HG02870 (cell line): ENCODE results near the gene PTPN14.
"Not testable (repeated sequence)": the region's sequence is repeated elsewhere in the genome, so short reads cannot be mapped to it uniquely, and the experiment has no call there.

Experiments used
- ATAC-seq: cut with Tn5 transposase; IDR thresholded peaks from one replicate; pipeline ENCODE4 v1.9.1; 2021; ENCODE audit warnings: mild to moderate bottlenecking, moderate library complexity; ENCODE audit not compliant: unreplicated experiment

PTPN14 gene

GRCh38 chr1:214404571-214405213, 146.7 kb downstream of the PTPN14 start:
- ATAC-seq, result no peak

- no peak for ATAC-seq
Measured at GRCh38 chr1:214404154-214404553, 147.2 kb downstream of the PTPN14 start.

GRCh38 chr1:214403431-214403830, 148.0 kb downstream of the PTPN14 start:
- ATAC-seq, result no peak

GRCh38 chr1:214402613-214403083, 148.8 kb downstream of the PTPN14 start:
- ATAC-seq, result no peak

DNA sequence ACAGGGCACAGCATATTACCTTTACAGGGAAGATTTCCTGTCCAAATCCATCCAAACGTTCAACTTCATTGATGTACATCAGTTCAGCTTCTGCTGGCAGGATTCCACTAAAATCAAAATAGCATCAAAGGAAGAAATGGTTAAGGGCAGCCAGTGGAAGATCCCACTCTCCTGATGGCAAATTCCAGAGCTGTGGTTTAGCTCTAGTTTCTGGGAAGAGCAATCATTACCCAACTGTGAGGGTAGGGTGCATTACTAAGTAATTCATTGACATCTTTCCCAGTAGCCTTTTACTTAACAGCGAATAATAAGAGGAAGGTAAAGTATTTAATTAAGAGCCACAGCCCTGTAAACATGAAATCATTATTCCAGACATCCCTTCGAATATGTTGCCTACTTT, 149.7 kb downstream of the PTPN14 start:
- no peak for ATAC-seq

DNA sequence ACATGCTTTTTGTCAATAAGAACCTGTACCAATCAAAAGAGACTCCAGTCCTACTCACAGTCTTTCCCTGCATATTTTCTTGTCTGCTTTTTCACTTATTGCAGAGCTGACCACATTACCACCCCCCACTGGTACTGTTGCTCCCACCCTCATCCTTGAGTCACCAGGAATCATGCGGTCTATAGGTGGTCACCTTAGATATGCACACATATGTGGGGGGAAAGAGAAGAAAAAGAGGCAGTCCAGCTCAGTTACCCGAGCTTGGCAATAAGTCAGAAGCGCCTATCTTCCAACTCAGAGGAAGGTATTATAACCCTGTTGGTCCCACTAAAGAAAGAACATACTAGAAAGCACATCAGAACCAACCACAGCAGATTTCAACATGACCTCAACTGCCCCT, 151.3 kb downstream of the PTPN14 start:
- ATAC-seq, result no peak

DNA sequence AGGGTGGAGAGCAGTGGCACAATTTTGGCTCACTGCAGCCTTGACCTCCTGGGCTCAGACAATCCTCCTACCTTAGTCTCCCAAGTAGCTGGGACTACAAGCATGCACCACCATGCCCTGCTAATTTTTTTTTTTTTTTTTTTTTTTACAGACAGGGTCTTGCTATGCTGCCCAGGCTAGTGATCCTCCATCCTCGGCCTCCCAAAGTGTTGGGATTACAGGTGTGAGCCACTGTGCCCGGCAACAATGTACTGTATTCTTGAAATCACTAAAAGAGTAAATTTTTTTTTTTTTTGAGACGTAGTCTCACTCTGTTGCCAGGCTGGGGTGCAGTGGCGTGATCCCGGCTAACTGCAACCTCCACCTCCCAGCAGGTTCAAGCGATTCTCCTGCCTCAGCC, 152.9 kb downstream of the PTPN14 start:
- no peak for ATAC-seq

DNA sequence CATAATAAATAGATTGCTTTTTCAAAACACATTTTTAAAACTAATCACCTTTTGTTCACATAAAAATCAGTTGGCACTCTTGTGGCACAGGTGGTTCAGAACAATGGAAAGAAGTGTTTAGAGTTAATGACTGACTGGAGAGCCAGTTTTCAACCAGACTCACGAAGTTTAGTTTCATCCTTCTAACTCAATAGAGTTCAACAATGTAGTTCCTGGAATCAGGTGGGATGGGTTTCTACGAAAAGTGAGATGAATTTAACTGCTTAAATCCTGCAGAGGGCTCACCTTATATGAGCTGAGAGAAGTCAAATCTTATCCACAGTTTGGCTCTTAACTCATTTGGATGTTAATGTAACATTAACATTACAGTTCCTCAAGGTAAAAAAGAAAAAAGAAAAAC, 153.9 kb downstream of the PTPN14 start:
- no peak for ATAC-seq

GRCh38 chr1:214396330-214396729, 155.1 kb downstream of the PTPN14 start:
- no peak for ATAC-seq

DNA sequence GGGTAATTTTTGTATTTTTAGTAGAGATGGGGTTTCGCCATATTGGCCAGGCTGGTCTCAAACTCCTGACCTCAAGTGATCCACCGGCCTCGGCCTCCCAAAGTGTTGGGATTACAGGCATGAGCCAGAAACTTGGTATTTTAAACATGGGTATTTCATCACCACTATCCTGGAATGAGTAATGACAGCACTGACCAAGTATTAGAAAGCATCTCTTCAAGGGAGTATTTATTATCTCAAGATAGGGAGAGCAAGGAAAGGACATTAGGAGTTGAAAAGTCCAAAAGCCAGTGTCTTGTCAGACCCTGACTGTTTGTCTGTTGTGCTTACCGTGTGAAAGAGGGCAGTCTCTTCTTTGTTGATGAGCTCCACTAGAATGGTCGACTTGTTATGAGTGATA, 156.8 kb downstream of the PTPN14 start:
- ATAC-seq, result not testable (repeated sequence)

- no peak for ATAC-seq
Measured at GRCh38 chr1:214393086-214393485, 158.3 kb downstream of the PTPN14 start.

- no peak for ATAC-seq
Measured at GRCh38 chr1:214391873-214392645, 159.3 kb downstream of the PTPN14 start.

GRCh38 chr1:214389734-214390133, 161.7 kb downstream of the PTPN14 start:
- ATAC-seq, result no peak

DNA sequence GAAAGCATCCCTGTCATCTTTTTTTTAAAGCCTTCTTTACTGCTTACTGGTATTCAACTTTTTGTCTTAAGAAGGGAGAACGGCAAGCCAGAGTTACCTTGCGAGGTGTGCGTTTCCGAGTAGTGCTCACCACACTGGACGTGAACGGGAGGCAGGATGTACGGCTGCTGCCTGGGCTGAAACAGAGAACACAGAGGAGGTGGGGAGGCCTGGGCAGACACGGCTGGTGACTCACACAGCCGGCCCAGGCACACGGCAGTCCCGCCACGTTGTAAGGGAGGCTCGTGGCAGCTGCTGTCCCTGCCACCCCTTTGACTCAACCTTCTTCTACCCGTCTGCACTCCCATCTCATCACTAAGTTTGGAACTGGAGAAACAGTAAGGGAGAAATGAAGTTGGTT, 164.7 kb downstream of the PTPN14 start:
- no peak for ATAC-seq

GRCh38 chr1:214386333-214386732, 165.1 kb downstream of the PTPN14 start:
- ATAC-seq, result no peak

- ATAC-seq, result no peak
Measured at GRCh38 chr1:214385428-214385827, 166.0 kb downstream of the PTPN14 start.

DNA sequence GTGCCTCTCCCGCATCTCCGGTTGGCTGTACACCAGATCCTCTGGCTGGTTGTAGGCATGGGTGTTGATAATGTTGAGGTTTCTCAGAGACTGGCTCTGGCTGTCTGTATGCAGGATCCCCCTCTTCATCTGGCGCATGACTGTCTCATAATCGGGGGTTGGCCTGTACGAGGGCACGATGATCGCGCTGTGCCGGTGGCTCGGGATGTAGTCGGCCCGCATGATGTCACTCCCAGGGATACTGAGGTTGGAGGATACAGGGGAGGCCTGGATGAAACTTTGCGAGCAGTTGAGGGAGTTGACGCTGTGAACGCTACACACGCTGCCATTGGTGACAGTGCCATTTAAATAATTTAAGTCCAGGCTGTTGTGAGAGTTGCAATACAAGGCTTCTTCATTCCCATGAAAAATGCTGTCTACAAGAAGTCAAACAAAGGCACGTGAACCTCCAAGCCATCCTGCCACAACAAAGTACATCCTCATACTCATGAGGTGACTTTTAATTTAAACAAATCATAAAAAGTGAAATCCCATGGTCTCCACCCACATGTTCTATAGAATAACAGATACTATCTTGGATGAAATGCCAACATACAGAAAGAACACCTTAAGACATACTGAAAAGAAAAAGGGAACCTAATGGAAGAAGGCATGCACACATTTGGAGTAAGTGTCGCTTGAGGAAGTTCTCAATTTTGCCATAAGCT, 166.9 kb downstream of the PTPN14 start:
- ATAC-seq, result no peak

- ATAC-seq, result no peak
Measured at GRCh38 chr1:214383381-214384372, 167.7 kb downstream of the PTPN14 start.

DNA sequence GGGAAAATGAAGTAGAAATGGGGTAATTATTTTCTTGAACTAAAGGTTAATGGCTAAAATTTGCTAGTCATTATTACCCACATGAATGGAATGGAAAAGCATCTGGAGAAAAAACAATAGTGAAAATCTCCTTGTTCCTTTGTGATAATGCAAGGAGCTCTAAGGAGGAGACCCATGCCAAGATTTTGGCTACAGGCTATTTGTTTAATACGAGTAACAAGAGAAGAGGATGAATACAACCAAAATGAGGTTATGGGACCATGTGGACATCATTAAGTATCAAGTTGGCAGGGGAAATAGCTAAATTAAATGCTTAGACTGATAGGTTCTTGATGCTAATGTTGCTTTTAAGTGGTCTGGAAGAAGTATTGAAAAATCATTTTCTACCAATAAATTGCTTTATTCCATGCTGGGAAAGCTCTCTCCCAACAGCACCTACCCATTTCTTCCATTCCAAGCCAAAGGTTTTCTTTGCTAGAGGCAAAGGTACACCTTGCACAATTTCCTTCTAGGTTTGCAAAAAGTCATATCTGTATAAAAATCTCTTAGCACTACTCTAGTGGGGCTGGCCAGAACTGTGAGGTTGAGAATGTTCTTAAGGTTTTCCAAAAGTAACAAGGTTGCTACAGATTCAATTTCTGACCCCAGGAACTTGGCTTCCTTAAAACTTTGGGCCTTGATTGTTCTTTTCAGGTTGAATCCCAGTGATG, 170.3 kb downstream of the PTPN14 start:
- ATAC-seq, result no peak

DNA sequence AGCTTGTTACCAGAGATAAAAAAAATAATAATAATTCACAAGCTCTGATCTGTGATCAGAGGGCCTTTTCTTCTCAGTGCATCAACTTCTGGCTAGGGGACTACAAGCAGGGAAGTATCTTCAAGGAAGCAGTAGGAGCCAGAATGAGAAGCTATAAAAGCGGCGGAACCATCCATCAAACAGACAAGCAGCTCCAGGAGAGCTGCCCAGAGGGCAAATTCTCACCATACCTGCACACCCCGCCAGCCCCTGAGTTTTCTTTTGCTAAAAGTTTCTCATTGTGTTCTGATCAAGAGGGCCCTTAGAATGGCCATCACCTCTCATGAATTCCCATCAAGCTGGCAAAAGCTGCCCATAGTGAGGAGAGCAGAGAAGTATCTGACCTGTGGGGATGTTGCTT, 171.0 kb downstream of the PTPN14 start:
- no peak for ATAC-seq
